HEK293 (cell line): Measurements from ENCODE around the gene GARIN5B.

Source experiments
- CTCF ChIA-PET: fragments of 350-600 bp; formaldehyde crosslinking; extraction: SDS; loops from one replicate; lab custom pipeline; 2021; ENCODE audit warnings: antibody characterized with exemption; lab: Yijun Ruan, JAX
- POLR2A ChIA-PET: fragments of 300-600 bp; formaldehyde crosslinking; extraction: SDS; loops from one replicate; lab custom pipeline; 2020; ENCODE audit warnings: antibody characterized with exemption, inconsistent platforms; lab: Yijun Ruan, JAX
- H3K27ac ChIP-seq: fragments of 200-500 bp; sonication (Bioruptor generic); 2 replicates; pipeline ENCODE4 v1.5.1; 2014; ENCODE audit warnings: low read depth, low read length, control low read depth, inconsistent platforms; ENCODE audit errors: extremely low read depth
- H3K36me3 ChIP-seq, 2 experiments: fragments of 200-500 bp in 1 of 2; sonication (Bioruptor generic) in 1 of 2; 1 replicate in 1 of 2; 2 replicates in 1 of 2; pipeline ENCODE4 v1.5.1; 2014 to 2017; ENCODE audit warnings: inconsistent platforms in 2 of 2, low read length in 2 of 2; ENCODE audit not compliant: control insufficient read depth in 2 of 2, insufficient read depth in 1 of 2
- H3K4me1 ChIP-seq: fragments of 200-500 bp; sonication (Bioruptor generic); 2 replicates; pipeline ENCODE4 v1.5.1; 2014; ENCODE audit warnings: mild to moderate bottlenecking, low read length, inconsistent platforms; ENCODE audit not compliant: control insufficient read depth, insufficient read depth
- H3K4me3 ChIP-seq: 2 replicates; pipeline ENCODE4 v1.5.1; 2011; ENCODE audit warnings: low read depth, mild to moderate bottlenecking, control low read depth, low read length, moderate library complexity
- H3K9me3 ChIP-seq: fragments of 200-500 bp; sonication (Bioruptor generic); 2 replicates; pipeline ENCODE4 v1.5.1; 2014; ENCODE audit warnings: low read depth, low read length, inconsistent platforms; ENCODE audit not compliant: control insufficient read depth, insufficient read depth
- GLI2 ChIP-seq: fragments of 450-650 bp; formaldehyde crosslinking; IDR thresholded peaks from 2 replicates; pipeline ENCODE4; 2017; ENCODE audit warnings: missing biosample characterization, missing genetic modification characterization, low read depth, borderline replicate concordance
- GLIS1 ChIP-seq: fragments of 450-650 bp; formaldehyde crosslinking; IDR thresholded peaks from 2 replicates; pipeline ENCODE4 v1.5.1; 2016; ENCODE audit warnings: missing biosample characterization, missing genetic modification characterization
- HOXA7 ChIP-seq: sonication (generic); formaldehyde crosslinking; IDR thresholded peaks from 2 replicates; pipeline ENCODE4 v1.8.1; 2022; ENCODE audit warnings: missing genetic modification reagents, borderline replicate concordance
- KLF9 ChIP-seq: fragments of 450-650 bp; formaldehyde crosslinking; IDR thresholded peaks from 2 replicates; pipeline ENCODE4 v1.5.1; 2016; ENCODE audit warnings: missing biosample characterization, missing genetic modification characterization, low read depth
- PRDM10 ChIP-seq: fragments of 450-650 bp; formaldehyde crosslinking; IDR thresholded peaks from 2 replicates; pipeline ENCODE4 v1.5.1; 2016; ENCODE audit warnings: missing biosample characterization, missing genetic modification characterization
- SALL2 ChIP-seq: fragments of 450-650 bp; formaldehyde crosslinking; IDR thresholded peaks from 2 replicates; pipeline ENCODE4 v1.5.0; 2017; ENCODE audit warnings: missing biosample characterization, mild to moderate bottlenecking, missing genetic modification characterization, borderline replicate concordance
- SP2 ChIP-seq: fragments of 450-650 bp; formaldehyde crosslinking; IDR thresholded peaks from 2 replicates; pipeline ENCODE4 v1.5.1; 2016; ENCODE audit warnings: missing biosample characterization, missing genetic modification characterization
- SP3 ChIP-seq: fragments of 450-650 bp; formaldehyde crosslinking; IDR thresholded peaks from 2 replicates; pipeline ENCODE4 v1.5.1; 2016; ENCODE audit warnings: missing biosample characterization, missing genetic modification characterization
- ZBTB17 ChIP-seq: fragments of 450-650 bp; formaldehyde crosslinking; IDR thresholded peaks from 2 replicates; pipeline ENCODE4 v1.5.1; 2016; ENCODE audit warnings: missing biosample characterization, missing genetic modification characterization
- ZBTB7A ChIP-seq: fragments of 450-650 bp; formaldehyde crosslinking; IDR thresholded peaks from 2 replicates; pipeline ENCODE4 v1.5.1; 2016; ENCODE audit warnings: low read depth, missing biosample characterization, missing genetic modification characterization
- ZNF19 ChIP-seq: fragments of 450-650 bp; formaldehyde crosslinking; IDR thresholded peaks from 2 replicates; pipeline ENCODE4; 2016; ENCODE audit warnings: missing biosample characterization, missing genetic modification characterization, low read depth
- ZNF211 ChIP-seq: fragments of 450-650 bp; formaldehyde crosslinking; IDR thresholded peaks from 2 replicates; pipeline ENCODE4 v1.5.1; 2016; ENCODE audit warnings: low read depth, missing biosample characterization, missing genetic modification characterization
- ZNF24 ChIP-seq: fragments of 450-650 bp; formaldehyde crosslinking; IDR thresholded peaks from 2 replicates; pipeline ENCODE4 v1.5.1; 2016; ENCODE audit warnings: missing biosample characterization, missing genetic modification characterization
- ZNF266 ChIP-seq: fragments of 450-650 bp; formaldehyde crosslinking; IDR thresholded peaks from 2 replicates; pipeline ENCODE4 v1.5.1; 2016; ENCODE audit warnings: missing biosample characterization, missing genetic modification characterization, low read depth
- ZNF311 ChIP-seq: fragments of 450-650 bp; formaldehyde crosslinking; IDR thresholded peaks from 2 replicates; pipeline ENCODE4 v1.5.1; 2017; ENCODE audit warnings: missing biosample characterization, missing genetic modification characterization, borderline replicate concordance
- ZNF530 ChIP-seq: fragments of 450-650 bp; formaldehyde crosslinking; IDR thresholded peaks from 2 replicates; pipeline ENCODE4 v1.5.1; 2016; ENCODE audit warnings: low read depth, missing biosample characterization, missing genetic modification characterization
- ZNF768 ChIP-seq: fragments of 450-650 bp; formaldehyde crosslinking; IDR thresholded peaks from 2 replicates; pipeline ENCODE4 v1.5.1; 2018; ENCODE audit warnings: missing biosample characterization, mild to moderate bottlenecking, missing genetic modification characterization
- ZNF776 ChIP-seq: fragments of 450-650 bp; formaldehyde crosslinking; IDR thresholded peaks from 2 replicates; pipeline ENCODE4 v1.5.0; 2017; ENCODE audit warnings: missing biosample characterization, missing genetic modification characterization, borderline replicate concordance
- ZNF777 ChIP-seq: fragments of 450-650 bp; formaldehyde crosslinking; IDR thresholded peaks from 2 replicates; pipeline ENCODE4 v1.5.1; 2017; ENCODE audit warnings: missing biosample characterization, missing genetic modification characterization, borderline replicate concordance
- TF ChIP-seq, protein P1 (sequence below): fragments of 450-650 bp; formaldehyde crosslinking; conservative IDR thresholded peaks from 2 replicates; pipeline ENCODE4 v1.5.1; 2016; ENCODE audit warnings: low read depth, missing biosample characterization, missing genetic modification characterization
- TF ChIP-seq, protein P2 (sequence below): fragments of 450-650 bp; IDR thresholded peaks from 2 replicates; pipeline ENCODE4 v1.5.1; 2018; ENCODE audit warnings: missing biosample characterization, mild to moderate bottlenecking, missing genetic modification characterization

GARIN5B gene

GRCh38 chr19:55355213-55355821 is 7.7 kb downstream of the GARIN5B start (continued):
- TF ChIP-seq SALL2 (tag by site-specific recombination) (no peak), ZBTB17 (peak; percentile 73)

DNA sequence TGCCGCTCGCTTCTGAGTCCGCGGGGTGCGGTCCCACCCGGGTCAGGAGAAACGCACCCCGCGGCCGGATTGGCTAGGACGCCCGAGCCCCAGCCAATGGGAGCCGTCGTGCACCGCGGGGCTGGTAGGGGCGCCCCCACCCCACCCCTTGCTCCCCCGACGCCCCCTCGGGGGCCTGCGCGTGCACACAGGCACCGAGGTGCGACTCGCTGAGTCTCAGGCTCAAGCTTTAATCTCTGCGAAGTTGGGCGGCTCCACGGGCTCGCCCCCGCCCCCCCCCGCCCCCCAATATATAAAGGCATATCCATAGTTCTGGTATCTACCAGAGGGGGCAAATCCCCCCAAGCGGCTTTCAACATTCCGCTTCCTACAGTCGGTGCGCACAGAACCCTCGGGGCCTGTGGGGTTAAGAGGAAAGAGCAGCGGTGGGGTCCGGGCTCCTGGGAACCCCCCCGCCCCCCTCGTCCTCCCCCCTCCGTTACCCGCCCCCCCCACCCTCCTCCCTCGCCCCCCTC is 8.3 kb downstream of the GARIN5B start, which contains the start of gene COX6B2:
COX6B2 (minus strand) TSS at position 22 of the 515 bp plus-strand sequence. CDS start 198 bp downstream, outside the sequence.
- ChIA-PET POLR2A (no interaction called here), CTCF (interaction anchor here (0.6 to 1.3 kb wide), 2 partner anchors 59 to 144 kb away, joined by 3 read pairs; no protein-coding TSS in a partner anchor)
- H3K36me3 ChIP-seq, result no peaks in the 10 kb centered on the region
- no peak for TF ChIP-seq ZNF776 (tag by site-specific recombination)
- 0 out of 2 replicates have a peak, but pooled peaks have one; percentile 1 for TF ChIP-seq ZNF777 (tag by site-specific recombination)
- H3K4me1 ChIP-seq, result peaks cover 8% of the 10 kb centered on the region; the same call in 1 of the 2 replicates
- H3K9me3 ChIP-seq, result no peaks in the 10 kb centered on the region
- peak within 1 kb of the TSS; percentile 54 for H3K4me3 ChIP-seq
- no peak within 1 kb of the TSS for H3K27ac ChIP-seq

GRCh38 chr19:55353803-55354697 is 9.0 kb downstream of the GARIN5B start:
- Histone ChIP-seq H3K4me3 (peak overlapping the region; percentile 54), H3K36me3 (peaks cover 0 to 2% of the 10 kb centered on the region in 2 experiments; a peak in 1 of 3 replicates), H3K4me1 (peaks cover 8% of the 10 kb centered on the region; the same call in 1 of the 2 replicates), H3K27ac (no peak overlapping the region), H3K9me3 (no peaks in the 10 kb centered on the region)
- ChIA-PET CTCF (interaction anchor here (0.6 kb wide), 1 partner anchor 50 kb away, joined by 3 read pairs; no protein-coding TSS in a partner anchor), POLR2A (interaction anchor here (1.6 to 7.7 kb wide), 3 partner anchors 15 to 53 kb away, joined by 6 to 95 read pairs (median 13); partner anchors contain the start of genes KMT5C and UBE2S)
- TF ChIP-seq, protein P1, sequence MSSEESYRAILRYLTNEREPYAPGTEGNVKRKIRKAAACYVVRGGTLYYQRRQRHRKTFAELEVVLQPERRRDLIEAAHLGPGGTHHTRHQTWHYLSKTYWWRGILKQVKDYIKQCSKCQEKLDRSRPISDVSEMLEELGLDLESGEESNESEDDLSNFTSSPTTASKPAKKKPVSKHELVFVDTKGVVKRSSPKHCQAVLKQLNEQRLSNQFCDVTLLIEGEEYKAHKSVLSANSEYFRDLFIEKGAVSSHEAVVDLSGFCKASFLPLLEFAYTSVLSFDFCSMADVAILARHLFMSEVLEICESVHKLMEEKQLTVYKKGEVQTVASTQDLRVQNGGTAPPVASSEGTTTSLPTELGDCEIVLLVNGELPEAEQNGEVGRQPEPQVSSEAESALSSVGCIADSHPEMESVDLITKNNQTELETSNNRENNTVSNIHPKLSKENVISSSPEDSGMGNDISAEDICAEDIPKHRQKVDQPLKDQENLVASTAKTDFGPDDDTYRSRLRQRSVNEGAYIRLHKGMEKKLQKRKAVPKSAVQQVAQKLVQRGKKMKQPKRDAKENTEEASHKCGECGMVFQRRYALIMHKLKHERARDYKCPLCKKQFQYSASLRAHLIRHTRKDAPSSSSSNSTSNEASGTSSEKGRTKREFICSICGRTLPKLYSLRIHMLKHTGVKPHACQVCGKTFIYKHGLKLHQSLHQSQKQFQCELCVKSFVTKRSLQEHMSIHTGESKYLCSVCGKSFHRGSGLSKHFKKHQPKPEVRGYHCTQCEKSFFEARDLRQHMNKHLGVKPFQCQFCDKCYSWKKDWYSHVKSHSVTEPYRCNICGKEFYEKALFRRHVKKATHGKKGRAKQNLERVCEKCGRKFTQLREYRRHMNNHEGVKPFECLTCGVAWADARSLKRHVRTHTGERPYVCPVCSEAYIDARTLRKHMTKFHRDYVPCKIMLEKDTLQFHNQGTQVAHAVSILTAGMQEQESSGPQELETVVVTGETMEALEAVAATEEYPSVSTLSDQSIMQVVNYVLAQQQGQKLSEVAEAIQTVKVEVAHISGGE, result 0 out of 2 replicates have a peak, but pooled peaks have one; percentile 4
- TF ChIP-seq ZNF19 (tag by site-specific recombination) (no peak), PRDM10 (tag by site-specific recombination) (peak; percentile 80), GLI2 (tag by site-specific recombination) (no peak), ZNF530 (no peak), HOXA7 (CRISPR knock-in tag) (no peak), KLF9 (peak; percentile 90), ZBTB17 (peak; percentile 47; the same call in 1 of the 2 replicates), ZNF311 (no peak), ZNF768 (tag by site-specific recombination) (no peak), SP2 (peak; percentile 91), SP3 (tag by site-specific recombination) (peak; percentile 94), ZNF266 (tag by site-specific recombination) (no peak), ZNF24 (no peak), GLIS1 (peak; percentile 44), ZBTB7A (tag by site-specific recombination) (no peak), ZNF211 (tag by site-specific recombination) (no peak)
- TF ChIP-seq, protein P2, sequence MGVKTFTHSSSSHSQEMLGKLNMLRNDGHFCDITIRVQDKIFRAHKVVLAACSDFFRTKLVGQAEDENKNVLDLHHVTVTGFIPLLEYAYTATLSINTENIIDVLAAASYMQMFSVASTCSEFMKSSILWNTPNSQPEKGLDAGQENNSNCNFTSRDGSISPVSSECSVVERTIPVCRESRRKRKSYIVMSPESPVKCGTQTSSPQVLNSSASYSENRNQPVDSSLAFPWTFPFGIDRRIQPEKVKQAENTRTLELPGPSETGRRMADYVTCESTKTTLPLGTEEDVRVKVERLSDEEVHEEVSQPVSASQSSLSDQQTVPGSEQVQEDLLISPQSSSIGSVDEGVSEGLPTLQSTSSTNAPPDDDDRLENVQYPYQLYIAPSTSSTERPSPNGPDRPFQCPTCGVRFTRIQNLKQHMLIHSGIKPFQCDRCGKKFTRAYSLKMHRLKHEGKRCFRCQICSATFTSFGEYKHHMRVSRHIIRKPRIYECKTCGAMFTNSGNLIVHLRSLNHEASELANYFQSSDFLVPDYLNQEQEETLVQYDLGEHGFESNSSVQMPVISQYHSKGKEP (tag by site-specific recombination), result no peak
